ENCODE data around the gene FBXL13. TPM values are rescaled to one million over a fixed set of nuclear protein-coding genes. Genes with fewer than 3 reads are reported as not detected.
A peak's percentile ranks its signal among the peaks of the same experiment; 100 is the strongest.

The FBXL13 gene
- total and polyA plus RNA-seq, 2 experiments from 2014 or later = 0.24 to 0.43 TPM

- Histone ChIP-seq H3K9me2 (ENCODE audit: insufficient read depth) (no peaks in the 10 kb centered on the region), H4K20me1 (ENCODE audit: insufficient read depth) (no peaks in the 10 kb centered on the region), H2AFZ (no peak overlapping the region), H3K27ac (no peak overlapping the region), H3K4me3 (no peak overlapping the region), H3K9ac (no peak overlapping the region), H3K36me3 (ENCODE audit: low read depth) (no peaks in the 10 kb centered on the region), H3K4me1 (ENCODE audit: insufficient read depth) (peaks cover 21% of the 10 kb centered on the region), H3K4me2 (ENCODE audit: unreplicated experiment) (no peak overlapping the region), H3F3A (ENCODE audit: insufficient read depth) (no peaks in the 10 kb centered on the region), H3K9me3 (ENCODE audit: low read depth) (no peaks in the 10 kb centered on the region), H3K79me2 (ENCODE audit: insufficient read depth) (no peaks in the 10 kb centered on the region), H3K27me3 (replicated peaks; ENCODE audit: insufficient read depth) (no peaks in the 10 kb centered on the region)
- TF ChIP-seq EZH2phosphoT487 (IDR thresholded peaks at IDR 0.05; ENCODE audit: insufficient read depth, low read depth) (no peak), EZH2 (IDR thresholded peaks at IDR 0.05; ENCODE audit: insufficient read depth, poor library complexity, severe bottlenecking) (no peak)
- 76 to 81% methylated on average over 5 of the region's 5 CpGs for WGBS, 2 experiments (ENCODE audit: low coverage in 1 of 2, low lambda C conversion rate in 2 of 2, missing lambda C conversion rate in 2 of 2)
- no peak for DNase-seq
- in situ Hi-C loops (cut with MboI) = no loop called here
These were observed 156.9 kb downstream of the FBXL13 start for GRCh38 chr7:102917436-102918353.

- in situ Hi-C loops (cut with MboI) = no loop called here
- peak overlapping the region; percentile 66 for H3K4me2 ChIP-seq (ENCODE audit: unreplicated experiment)
- H3K4me3 ChIP-seq = peak overlapping the region; percentile 43; the same call in 1 of the 2 replicates
- H3F3A ChIP-seq (ENCODE audit: insufficient read depth) = no peaks in the 10 kb centered on the region
- no peaks in the 10 kb centered on the region for H3K9me2 ChIP-seq (ENCODE audit: insufficient read depth)
- peak overlapping the region; percentile 38 for H3K27ac ChIP-seq
- TF ChIP-seq EZH2 (IDR thresholded peaks at IDR 0.05; ENCODE audit: insufficient read depth, poor library complexity, severe bottlenecking) (no peak), EZH2phosphoT487 (IDR thresholded peaks at IDR 0.05; ENCODE audit: insufficient read depth, low read depth) (no peak)
- H3K79me2 ChIP-seq (ENCODE audit: insufficient read depth) = no peaks in the 10 kb centered on the region
- peaks cover 24% of the 10 kb centered on the region for H3K4me1 ChIP-seq (ENCODE audit: insufficient read depth)
- H3K27me3 ChIP-seq (replicated peaks; ENCODE audit: insufficient read depth) = no peaks in the 10 kb centered on the region
- no peak overlapping the region for H3K9ac ChIP-seq
- H3K9me3 ChIP-seq (ENCODE audit: low read depth) = no peaks in the 10 kb centered on the region
- H3K36me3 ChIP-seq (ENCODE audit: low read depth) = no peaks in the 10 kb centered on the region
- H2AFZ ChIP-seq = no peak overlapping the region
- peak; percentile 54 for DNase-seq
- no peaks in the 10 kb centered on the region for H4K20me1 ChIP-seq (ENCODE audit: insufficient read depth)
These were observed 157.7 kb downstream of the FBXL13 start for GRCh38 chr7:102916881-102917280.

- H2AFZ ChIP-seq = no peak overlapping the region
- in situ Hi-C loops (cut with MboI) = no loop called here
These were observed 158.2 kb downstream of the FBXL13 start for GRCh38 chr7:102916426-102916825.

GRCh38 chr7:102914585-102914984 is 160.0 kb downstream of the FBXL13 start:
- H2AFZ ChIP-seq = no peak overlapping the region
- H3K4me3 ChIP-seq = no peak overlapping the region
- H3K79me2 ChIP-seq (ENCODE audit: insufficient read depth) = no peaks in the 10 kb centered on the region
- no peaks in the 10 kb centered on the region for H3K9me3 ChIP-seq (ENCODE audit: low read depth)
- no peaks in the 10 kb centered on the region for H4K20me1 ChIP-seq (ENCODE audit: insufficient read depth)
- in situ Hi-C loops (cut with MboI) = no loop called here
- H3F3A ChIP-seq (ENCODE audit: insufficient read depth) = no peaks in the 10 kb centered on the region
- H3K36me3 ChIP-seq (ENCODE audit: low read depth) = no peaks in the 10 kb centered on the region
- no peak overlapping the region for H3K4me2 ChIP-seq (ENCODE audit: unreplicated experiment)
- no peak for TF ChIP-seq EZH2 (IDR thresholded peaks at IDR 0.05; ENCODE audit: insufficient read depth, poor library complexity, severe bottlenecking)
- TF ChIP-seq EZH2phosphoT487 (IDR thresholded peaks at IDR 0.05; ENCODE audit: insufficient read depth, low read depth) = no peak
- H3K27ac ChIP-seq = no peak overlapping the region
- H3K9ac ChIP-seq = no peak overlapping the region
- H3K9me2 ChIP-seq (ENCODE audit: insufficient read depth) = no peaks in the 10 kb centered on the region
- no peaks in the 10 kb centered on the region for H3K27me3 ChIP-seq (replicated peaks; ENCODE audit: insufficient read depth)
- WGBS, 2 experiments (ENCODE audit: low coverage in 1 of 2, low lambda C conversion rate in 2 of 2, missing lambda C conversion rate in 2 of 2) = 40 to 61% methylated on average over 8 of the region's 8 CpGs
- DNase-seq = peak; percentile 62
- H3K4me1 ChIP-seq (ENCODE audit: insufficient read depth) = peaks cover 24% of the 10 kb centered on the region

More at GRCh38 chr7:102916426-102916825, 158.2 kb downstream of the FBXL13 start:
- H3K27me3 ChIP-seq (replicated peaks; ENCODE audit: insufficient read depth) = no peaks in the 10 kb centered on the region
- no peaks in the 10 kb centered on the region for H3K36me3 ChIP-seq (ENCODE audit: low read depth)
- H3F3A ChIP-seq (ENCODE audit: insufficient read depth) = no peaks in the 10 kb centered on the region
- H3K4me2 ChIP-seq (ENCODE audit: unreplicated experiment) = peak overlapping the region; percentile 66
- H3K27ac ChIP-seq = peak overlapping the region; percentile 38
- H4K20me1 ChIP-seq (ENCODE audit: insufficient read depth) = no peaks in the 10 kb centered on the region
- H3K4me3 ChIP-seq = peak overlapping the region; percentile 43; the same call in 1 of the 2 replicates
- TF ChIP-seq EZH2 (IDR thresholded peaks at IDR 0.05; ENCODE audit: insufficient read depth, poor library complexity, severe bottlenecking) (no peak), EZH2phosphoT487 (IDR thresholded peaks at IDR 0.05; ENCODE audit: insufficient read depth, low read depth) (no peak)
- H3K9me3 ChIP-seq (ENCODE audit: low read depth) = no peaks in the 10 kb centered on the region
- H3K9me2 ChIP-seq (ENCODE audit: insufficient read depth) = no peaks in the 10 kb centered on the region
- no peak overlapping the region for H3K9ac ChIP-seq
- peak; percentile 85 for DNase-seq
- H3K4me1 ChIP-seq (ENCODE audit: insufficient read depth) = peaks cover 24% of the 10 kb centered on the region
- no peaks in the 10 kb centered on the region for H3K79me2 ChIP-seq (ENCODE audit: insufficient read depth)
- 6 to 15% methylated on average over 3 of the region's 3 CpGs for WGBS, 2 experiments (ENCODE audit: low coverage in 1 of 2, low lambda C conversion rate in 2 of 2, missing lambda C conversion rate in 2 of 2)

All from GM23248 (cell line).